Activated T-helper 2 cell treated with anti-CD3 and anti-CD28 coated beads, Interferon-gamma antibody, Interleukin-2, Interleukin-4, amounts not matched to agents 10 μg/mL and 5 μg/mL and 100 μg/mL, durations not matched to agents 14 hours and 24 hours and 36 hours (primary cell): ENCODE measurements around the gene CACFD1. TPM values are rescaled to one million over a fixed set of nuclear protein-coding genes. Genes with fewer than 3 reads are reported as not detected.

Experiments
- DNase-seq: peaks from one replicate; pipeline ENCODE4 v3.0.0; 2021; ENCODE audit warnings: low spot score
- H3K27ac Mint-ChIP-seq: one replicate; pipeline ENCODE4 v1.8.0; 2021; ENCODE audit warnings: mixed read lengths
- H3K27me3 Mint-ChIP-seq: one replicate; pipeline ENCODE4 v1.8.0; 2021; ENCODE audit warnings: low read depth, mixed read lengths
- H3K36me3 Mint-ChIP-seq: one replicate; pipeline ENCODE4 v1.8.0; 2021; ENCODE audit warnings: low read depth, mixed read lengths
- H3K4me1 Mint-ChIP-seq: one replicate; pipeline ENCODE4 v1.8.0; 2021; ENCODE audit warnings: low read depth, mixed read lengths
- H3K4me3 Mint-ChIP-seq: one replicate; pipeline ENCODE4 v1.8.0; 2021; ENCODE audit warnings: low read depth, mild to moderate bottlenecking, moderate library complexity, mixed read lengths
- H3K9me3 Mint-ChIP-seq: one replicate; pipeline ENCODE4 v1.8.0; 2021; ENCODE audit warnings: mixed read lengths
- intact Hi-C: fragments of 100-400 bp; cut with micrococcal nuclease; formaldehyde crosslinking; loops from one replicate; pipeline ENCODE4 v1.15.1; 2023
- total RNA-seq: library from RNA; stranded (reverse); gene quantifications from 2 replicates; pipeline ENCODE4 v1.2.3, GENCODE V29; 2022

CACFD1 gene
- total RNA-seq, 1 donor from 2014 or later: 0.46 TPM

GRCh38 chr9:133507246-133507965, 47.6 kb downstream of the CACFD1 start:
- Mint-ChIP-seq H3K27ac (no peak overlapping the region), H3K36me3 (no peaks in the 10 kb centered on the region), H3K4me3 (no peak overlapping the region), H3K27me3 (peaks cover 9% of the 10 kb centered on the region), H3K4me1 (peaks cover 6% of the 10 kb centered on the region), H3K9me3 (peaks cover 3% of the 10 kb centered on the region)
- no peak for DNase-seq
- intact Hi-C loops: no loop called here

- H3K36me3 Mint-ChIP-seq: no peaks in the 10 kb centered on the region
- intact Hi-C loops: no loop called here
- H3K27ac Mint-ChIP-seq: no peak overlapping the region
- H3K4me3 Mint-ChIP-seq: no peak overlapping the region
- peaks cover 9% of the 10 kb centered on the region for H3K27me3 Mint-ChIP-seq
- no peaks in the 10 kb centered on the region for H3K9me3 Mint-ChIP-seq
- DNase-seq: no peak
- H3K4me1 Mint-ChIP-seq: peaks cover 6% of the 10 kb centered on the region
Observed at GRCh38 chr9:133508046-133508445, 48.3 kb downstream of the CACFD1 start.

- Mint-ChIP-seq H3K4me3 (no peak overlapping the region), H3K9me3 (no peaks in the 10 kb centered on the region), H3K27ac (no peak overlapping the region), H3K27me3 (peaks cover 5% of the 10 kb centered on the region), H3K36me3 (no peaks in the 10 kb centered on the region), H3K4me1 (peaks cover 6% of the 10 kb centered on the region)
- intact Hi-C loops: no loop called here
- DNase-seq: no peak
Observed at GRCh38 chr9:133509179-133510083, 49.7 kb downstream of the CACFD1 start.

DNA sequence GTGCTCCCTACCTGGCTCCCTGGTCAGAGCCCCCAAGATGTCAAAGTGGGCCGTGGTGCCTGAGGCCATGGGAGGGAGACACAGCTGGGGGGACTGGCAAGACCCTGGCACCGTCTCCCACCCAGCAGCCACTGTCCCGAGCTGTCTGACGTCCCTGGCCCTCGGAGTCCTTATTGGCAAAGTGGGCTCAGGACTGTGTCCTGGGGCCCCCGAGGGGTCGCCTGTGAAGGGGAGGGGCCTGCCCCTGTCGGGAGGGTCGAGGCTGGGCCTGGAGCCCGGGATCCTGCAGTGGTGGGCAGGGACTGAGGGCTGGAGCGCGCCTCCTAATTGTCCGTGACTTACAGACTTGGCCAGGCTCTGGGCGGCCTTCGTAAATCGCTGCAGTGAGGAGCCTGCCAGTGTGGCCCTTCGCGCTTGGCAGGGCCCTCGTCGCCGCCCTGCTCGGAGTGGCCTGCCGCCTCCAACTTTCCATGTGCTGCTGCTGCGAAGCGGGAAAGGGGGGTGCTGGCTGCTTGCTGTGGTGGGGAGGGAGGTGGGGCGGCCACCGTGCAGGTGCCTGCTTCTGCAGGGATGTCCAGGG, 51.2 kb downstream of the CACFD1 start:
- no peak for DNase-seq
- Mint-ChIP-seq H3K4me3 (no peak overlapping the region), H3K27me3 (peaks cover 5% of the 10 kb centered on the region), H3K4me1 (peaks cover 6% of the 10 kb centered on the region), H3K27ac (no peak overlapping the region), H3K36me3 (no peaks in the 10 kb centered on the region), H3K9me3 (no peaks in the 10 kb centered on the region)
- intact Hi-C loops: no loop called here

DNA sequence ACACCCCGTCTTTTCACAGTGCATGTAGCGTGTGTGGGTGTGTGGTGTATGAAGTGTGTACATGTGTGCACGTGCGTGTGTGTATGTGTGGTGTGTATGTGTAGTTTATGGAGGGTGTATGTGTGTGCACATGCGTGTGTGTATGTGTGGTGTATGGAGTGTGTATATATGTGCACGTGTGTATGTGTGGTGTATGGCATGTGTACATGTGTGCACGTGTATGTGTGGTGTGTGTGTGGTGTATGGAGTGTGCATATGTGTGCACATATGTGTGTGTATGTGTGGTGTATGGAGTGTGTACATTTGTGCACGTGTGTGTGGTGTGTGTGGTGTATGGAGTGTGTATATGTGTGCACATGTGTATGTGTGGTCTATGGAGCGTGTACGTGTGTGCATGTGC, 51.8 kb downstream of the CACFD1 start:
- Mint-ChIP-seq H3K9me3 (no peaks in the 10 kb centered on the region), H3K27ac (no peak overlapping the region), H3K4me1 (peaks cover 6% of the 10 kb centered on the region), H3K36me3 (no peaks in the 10 kb centered on the region), H3K4me3 (no peak overlapping the region), H3K27me3 (peaks cover 5% of the 10 kb centered on the region)
- DNase-seq: no peak
- intact Hi-C loops: no loop called here

DNA sequence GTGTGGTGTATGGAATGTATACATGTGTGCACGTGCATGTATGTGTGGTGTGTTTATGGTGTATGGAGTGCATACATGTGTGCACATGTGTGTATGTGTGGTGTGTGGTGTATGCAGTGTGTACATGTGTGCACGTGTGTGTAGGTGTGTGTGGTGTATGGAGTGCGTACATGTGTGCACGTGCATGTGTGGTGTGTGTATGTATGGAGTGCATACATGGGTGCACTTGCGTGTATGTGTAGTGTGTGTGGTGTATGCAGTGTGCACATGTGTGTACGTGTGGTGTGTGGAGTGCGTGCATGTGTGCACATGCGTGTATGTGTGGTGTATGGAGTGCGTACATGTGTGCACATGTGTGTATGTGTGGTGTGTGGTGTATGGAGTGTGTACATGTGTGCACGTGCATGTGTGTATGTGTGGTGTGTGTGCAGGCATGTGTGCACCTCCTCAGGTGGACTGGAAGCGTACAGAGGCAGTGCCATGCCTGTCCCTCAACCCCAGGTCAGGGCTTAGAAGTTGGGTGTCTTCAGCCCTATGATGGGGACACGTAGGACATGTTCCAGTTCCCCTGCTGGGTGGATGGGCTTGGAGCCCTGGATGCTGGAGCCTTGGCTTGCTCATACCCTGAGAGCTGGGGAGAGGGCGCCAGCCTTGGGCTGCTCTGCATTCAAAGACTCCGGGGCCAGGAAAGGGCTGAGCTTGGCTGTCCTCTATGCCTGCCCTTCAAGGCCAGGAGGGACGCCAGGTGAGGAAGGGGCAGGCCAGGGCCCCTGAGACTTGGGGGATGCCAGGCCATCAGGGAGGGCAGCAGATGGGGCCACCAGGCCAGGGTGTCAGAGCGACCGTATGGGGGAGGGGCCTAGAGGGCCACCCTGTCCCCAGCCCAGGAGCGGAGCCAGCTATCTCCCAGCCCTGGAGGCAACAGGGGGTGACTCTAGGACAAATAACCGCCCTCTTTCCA, 52.8 kb downstream of the CACFD1 start:
- H3K9me3 Mint-ChIP-seq: no peaks in the 10 kb centered on the region

GRCh38 chr9:133513214-133514100, 53.7 kb downstream of the CACFD1 start:
- no peaks in the 10 kb centered on the region for H3K36me3 Mint-ChIP-seq
- intact Hi-C loops: no loop called here
- H3K27me3 Mint-ChIP-seq: peaks cover 5% of the 10 kb centered on the region
- no peaks in the 10 kb centered on the region for H3K9me3 Mint-ChIP-seq
- H3K4me1 Mint-ChIP-seq: peaks cover 6% of the 10 kb centered on the region
- no peak for DNase-seq
- no peak overlapping the region for H3K4me3 Mint-ChIP-seq
- no peak overlapping the region for H3K27ac Mint-ChIP-seq

More for the DNA sequence above, 52.8 kb downstream of the CACFD1 start:
- Mint-ChIP-seq H3K36me3 (no peaks in the 10 kb centered on the region), H3K27ac (no peak overlapping the region), H3K4me1 (peaks cover 6% of the 10 kb centered on the region), H3K27me3 (peaks cover 5% of the 10 kb centered on the region), H3K4me3 (no peak overlapping the region)
- no peak for DNase-seq
- intact Hi-C loops: no loop called here

GRCh38 chr9:133514460-133515239, 54.9 kb downstream of the CACFD1 start:
- peaks cover under 1% of the 10 kb centered on the region for H3K27me3 Mint-ChIP-seq
- no peaks in the 10 kb centered on the region for H3K36me3 Mint-ChIP-seq
- intact Hi-C loops: no loop called here
- H3K4me1 Mint-ChIP-seq: peaks cover under 1% of the 10 kb centered on the region
- no peaks in the 10 kb centered on the region for H3K9me3 Mint-ChIP-seq
- no peak overlapping the region for H3K4me3 Mint-ChIP-seq
- DNase-seq: no peak
- no peak overlapping the region for H3K27ac Mint-ChIP-seq

- no peak for DNase-seq
- no peak overlapping the region for H3K27ac Mint-ChIP-seq
- H3K4me1 Mint-ChIP-seq: no peaks in the 10 kb centered on the region
- intact Hi-C loops: no loop called here
- H3K9me3 Mint-ChIP-seq: no peaks in the 10 kb centered on the region
- H3K27me3 Mint-ChIP-seq: no peaks in the 10 kb centered on the region
- H3K4me3 Mint-ChIP-seq: no peak overlapping the region
- no peaks in the 10 kb centered on the region for H3K36me3 Mint-ChIP-seq
Observed at GRCh38 chr9:133515240-133515610, 55.4 kb downstream of the CACFD1 start.

GRCh38 chr9:133515615-133516255, 56.0 kb downstream of the CACFD1 start:
- Mint-ChIP-seq H3K9me3 (no peaks in the 10 kb centered on the region), H3K27ac (no peak overlapping the region), H3K36me3 (no peaks in the 10 kb centered on the region), H3K4me1 (no peaks in the 10 kb centered on the region), H3K27me3 (no peaks in the 10 kb centered on the region), H3K4me3 (no peak overlapping the region)
- no peak for DNase-seq
- intact Hi-C loops: no loop called here
